VCaP (cell line): ENCODE measurements around the gene RDH12.
"Not testable (repeated sequence)": the region's sequence is repeated elsewhere in the genome, so short reads cannot be mapped to it uniquely, and the experiment has no call there.

Experiments used
- H3K27ac ChIP-seq: fragments of 450-650 bp; 2 replicates; pipeline ENCODE4 v1.5.1; 2017
- CTCF ChIP-seq: fragments of 450-650 bp; conservative IDR thresholded peaks from 2 replicates; pipeline ENCODE4 v1.5.1; 2017; ENCODE audit warnings: mild to moderate bottlenecking, moderate library complexity

The RDH12 gene

GRCh38 chr14:67705211-67705610, 3.5 kb downstream of the RDH12 start:
- TF ChIP-seq CTCF = no peak
- peak overlapping the region; percentile 99 for H3K27ac ChIP-seq

DNA sequence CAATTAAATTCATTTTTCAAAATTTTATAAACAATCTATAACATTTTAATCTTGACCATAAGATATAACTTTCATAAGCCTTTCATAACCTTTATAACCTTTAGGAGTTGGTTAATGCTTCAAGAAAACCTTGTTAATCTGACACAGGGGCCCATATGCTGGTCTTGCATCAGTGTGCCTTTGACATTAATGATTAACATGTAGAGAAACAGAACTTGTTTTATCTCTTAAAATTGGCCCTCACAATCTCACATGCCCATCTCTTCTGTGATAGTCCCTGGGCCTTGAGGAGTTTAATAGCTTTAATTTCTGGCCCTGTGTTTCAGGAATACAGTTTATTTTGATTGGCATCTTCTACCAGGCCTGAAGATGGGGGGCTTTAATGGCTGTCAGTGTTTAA, 7.7 kb downstream of the RDH12 start:
- H3K27ac ChIP-seq = not testable (repeated sequence)

DNA sequence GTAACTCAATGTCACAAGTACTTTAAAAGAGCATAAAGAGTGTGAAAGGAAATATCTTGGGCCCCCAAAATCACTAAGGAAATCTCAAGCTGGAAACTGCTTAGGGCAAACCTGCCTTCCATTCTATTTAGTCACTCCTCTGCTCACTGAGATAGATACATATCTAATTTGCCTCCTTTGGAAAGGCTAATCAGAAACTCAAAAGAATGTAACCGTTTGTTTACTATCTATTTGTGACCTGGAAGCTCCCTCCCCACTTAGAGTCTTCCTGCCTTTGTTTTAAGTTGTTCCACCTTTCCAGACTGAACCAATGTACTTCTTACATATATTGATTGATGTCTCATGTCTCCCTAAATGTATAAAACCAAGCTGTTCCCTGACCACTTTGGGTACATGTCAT, 8.1 kb downstream of the RDH12 start:
- H3K27ac ChIP-seq = not testable (repeated sequence)

DNA sequence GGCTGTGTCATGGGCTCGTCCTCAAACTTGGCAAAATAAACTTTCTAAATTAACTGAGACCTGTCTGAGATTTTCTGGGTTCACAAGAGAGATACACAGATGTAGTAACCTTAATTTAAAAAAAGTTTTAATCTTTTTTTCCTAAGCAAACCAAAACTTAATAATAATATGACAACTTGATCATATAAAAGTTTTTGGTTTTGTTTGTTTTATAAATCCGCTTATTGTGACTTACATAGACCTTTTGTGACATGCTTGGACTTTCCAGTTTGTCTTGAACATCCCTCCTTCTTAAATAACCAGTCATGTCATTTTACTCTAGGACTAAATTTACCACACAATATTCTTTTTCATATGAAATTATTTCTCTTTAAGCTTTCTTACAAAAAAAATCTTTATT, 8.5 kb downstream of the RDH12 start:
- TF ChIP-seq CTCF = no peak
- no peak overlapping the region for H3K27ac ChIP-seq

- TF ChIP-seq CTCF = no peak
- H3K27ac ChIP-seq = no peak overlapping the region
Measured at GRCh38 chr14:67717048-67717447, 15.4 kb downstream of the RDH12 start.

DNA sequence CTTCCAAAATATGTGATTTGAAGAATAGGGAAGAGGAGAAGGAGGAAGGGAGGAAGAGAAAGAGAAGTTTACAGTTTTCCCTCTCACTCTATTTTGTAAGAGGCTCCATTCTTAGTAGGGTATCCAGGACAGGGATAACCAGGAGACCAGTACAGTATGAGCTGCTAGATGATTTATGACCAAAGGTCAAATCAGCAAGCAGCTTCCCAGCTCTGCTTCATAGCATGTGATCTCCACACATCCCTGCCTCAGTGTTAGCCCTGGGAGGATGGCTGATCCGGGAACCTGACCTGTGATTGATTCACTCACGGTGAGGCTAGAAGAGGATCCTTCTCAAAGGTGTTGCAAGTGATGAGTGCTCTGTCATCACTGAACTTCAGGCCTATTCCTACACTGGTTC, 16.6 kb downstream of the RDH12 start:
- no peak for TF ChIP-seq CTCF
- no peak overlapping the region for H3K27ac ChIP-seq

DNA sequence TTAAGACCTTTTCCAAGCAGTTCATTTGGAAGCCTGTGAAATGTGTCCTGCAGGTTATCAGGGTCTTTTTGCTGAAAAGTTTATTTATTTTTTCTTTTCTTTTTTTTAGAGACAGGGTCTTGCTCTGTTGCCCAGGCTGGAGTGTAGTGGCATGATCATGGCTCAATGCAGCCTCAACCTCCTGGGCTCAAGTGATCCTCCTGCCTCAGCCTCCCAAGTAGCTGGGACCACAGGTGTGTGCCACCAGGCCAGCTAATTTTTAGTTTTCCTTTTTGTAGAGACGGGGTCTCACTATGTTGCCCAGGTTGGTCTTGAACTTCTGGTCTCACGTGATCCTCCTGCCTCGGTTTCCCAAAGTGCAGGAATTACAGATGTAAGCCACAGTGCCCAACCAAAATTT, 17.7 kb downstream of the RDH12 start:
- H3K27ac ChIP-seq = not testable (repeated sequence)

DNA sequence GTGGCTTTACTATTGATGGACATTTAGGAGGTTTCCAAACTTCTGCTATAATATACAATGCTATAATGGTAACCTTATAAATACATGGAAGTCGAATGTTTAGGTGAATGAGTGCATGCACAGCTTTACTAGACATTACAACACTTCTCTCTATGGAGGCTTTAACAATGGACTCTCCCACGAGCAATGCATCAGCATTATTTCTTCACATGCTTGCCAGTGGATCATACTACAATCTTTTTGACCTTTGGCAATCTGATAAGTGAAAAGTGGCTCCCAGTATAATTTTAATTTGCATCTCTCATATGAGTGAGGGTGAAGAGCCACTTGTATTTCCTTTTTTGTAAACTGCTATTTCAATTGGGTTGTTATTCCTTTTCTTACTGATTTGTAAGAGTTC, 18.2 kb downstream of the RDH12 start:
- no peak overlapping the region for H3K27ac ChIP-seq
- no peak for TF ChIP-seq CTCF

DNA sequence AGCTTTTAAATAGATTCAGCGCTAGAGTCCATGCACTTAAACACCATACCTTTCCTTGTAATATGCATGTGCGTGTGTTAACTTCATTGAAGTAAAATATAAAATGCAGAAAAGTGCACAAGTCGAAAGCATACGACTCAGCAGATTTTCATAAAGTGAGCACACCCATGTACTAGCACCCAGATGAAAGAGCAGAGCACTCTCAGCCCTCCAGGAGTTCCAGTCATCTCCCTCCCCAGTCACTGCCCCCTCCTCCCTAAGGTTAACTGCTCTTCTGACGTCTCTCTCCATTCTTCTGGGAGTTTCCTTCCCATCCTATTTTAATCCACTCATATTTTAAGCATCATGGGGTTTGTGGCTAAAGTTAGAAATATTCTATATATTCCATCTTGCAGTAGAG, 20.2 kb downstream of the RDH12 start:
- TF ChIP-seq CTCF = no peak
- no peak overlapping the region for H3K27ac ChIP-seq
